WTC11 (cell line): ENCODE data around the gene B3GALT4.

ENCODE experiments used
- FOXP1 ChIP-seq: sonication (generic); formaldehyde crosslinking; IDR thresholded peaks from 2 replicates; pipeline ENCODE4 v1.8.0; 2022; ENCODE audit warnings: missing genetic modification reagents, mild to moderate bottlenecking, moderate library complexity, borderline replicate concordance
- NR2C2 ChIP-seq: sonication (generic); formaldehyde crosslinking; IDR thresholded peaks from 2 replicates; pipeline ENCODE4 v1.8.0; 2022; ENCODE audit warnings: mild to moderate bottlenecking, missing genetic modification reagents
- RORB ChIP-seq: fragments of 250-450 bp; sonication (Bioruptor Pico); IDR thresholded peaks from 2 replicates; pipeline ENCODE4 v1.9.0; 2021; ENCODE audit warnings: mild to moderate bottlenecking
- TCF7 ChIP-seq: sonication (generic); formaldehyde crosslinking; IDR thresholded peaks from 2 replicates; pipeline ENCODE4 v1.8.0; 2022; ENCODE audit warnings: mild to moderate bottlenecking, low read depth, missing genetic modification reagents, moderate library complexity
- ZNF138 ChIP-seq: sonication (generic); formaldehyde crosslinking; conservative IDR thresholded peaks from 2 replicates; pipeline ENCODE4 v1.8.1; 2022; ENCODE audit warnings: mild to moderate bottlenecking, moderate library complexity, missing genetic modification reagents
- ZNF232 ChIP-seq: sonication (generic); formaldehyde crosslinking; IDR thresholded peaks from 2 replicates; pipeline ENCODE4 v1.8.0; 2022; ENCODE audit warnings: mild to moderate bottlenecking, missing genetic modification reagents
- TF ChIP-seq, protein P1 (sequence below): fragments of 200-600 bp; IDR thresholded peaks from 2 replicates; pipeline ENCODE4 v1.8.0; 2022; ENCODE audit warnings: antibody characterized with exemption
- TF ChIP-seq, protein P2 (sequence below): sonication (generic); formaldehyde crosslinking; IDR thresholded peaks from 2 replicates; pipeline ENCODE4 v1.8.1; 2023; ENCODE audit warnings: mild to moderate bottlenecking, missing genetic modification reagents

DNA sequence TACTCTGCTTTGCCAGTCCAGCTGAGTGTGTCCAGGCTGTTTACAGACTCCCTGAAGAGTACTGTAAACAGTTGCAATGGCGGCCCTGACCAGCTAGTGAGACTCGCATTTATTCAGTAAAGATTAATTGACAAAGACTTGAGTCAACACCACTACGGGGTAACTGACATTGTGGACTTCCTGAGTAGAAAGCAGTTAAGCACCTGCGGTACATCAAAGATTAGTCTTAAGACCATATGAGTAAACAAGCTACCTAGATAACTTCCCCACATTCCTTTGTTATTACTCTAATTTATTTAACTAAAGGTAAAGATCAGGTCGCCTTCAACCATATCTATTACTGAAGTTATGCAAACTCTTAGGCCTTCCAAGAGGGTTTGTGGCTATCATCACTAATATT lies 17.9 kb upstream of the B3GALT4 start:
- TF ChIP-seq NR2C2 (CRISPR knock-in tag) (no peak), ZNF138 (CRISPR knock-in tag) (no peak), FOXP1 (CRISPR knock-in tag) (no peak), RORB (no peak), TCF7 (CRISPR knock-in tag) (no peak), ZNF232 (CRISPR knock-in tag) (no peak)
- TF ChIP-seq, protein P1, sequence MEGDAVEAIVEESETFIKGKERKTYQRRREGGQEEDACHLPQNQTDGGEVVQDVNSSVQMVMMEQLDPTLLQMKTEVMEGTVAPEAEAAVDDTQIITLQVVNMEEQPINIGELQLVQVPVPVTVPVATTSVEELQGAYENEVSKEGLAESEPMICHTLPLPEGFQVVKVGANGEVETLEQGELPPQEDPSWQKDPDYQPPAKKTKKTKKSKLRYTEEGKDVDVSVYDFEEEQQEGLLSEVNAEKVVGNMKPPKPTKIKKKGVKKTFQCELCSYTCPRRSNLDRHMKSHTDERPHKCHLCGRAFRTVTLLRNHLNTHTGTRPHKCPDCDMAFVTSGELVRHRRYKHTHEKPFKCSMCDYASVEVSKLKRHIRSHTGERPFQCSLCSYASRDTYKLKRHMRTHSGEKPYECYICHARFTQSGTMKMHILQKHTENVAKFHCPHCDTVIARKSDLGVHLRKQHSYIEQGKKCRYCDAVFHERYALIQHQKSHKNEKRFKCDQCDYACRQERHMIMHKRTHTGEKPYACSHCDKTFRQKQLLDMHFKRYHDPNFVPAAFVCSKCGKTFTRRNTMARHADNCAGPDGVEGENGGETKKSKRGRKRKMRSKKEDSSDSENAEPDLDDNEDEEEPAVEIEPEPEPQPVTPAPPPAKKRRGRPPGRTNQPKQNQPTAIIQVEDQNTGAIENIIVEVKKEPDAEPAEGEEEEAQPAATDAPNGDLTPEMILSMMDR: no peak
- TF ChIP-seq, protein P2, sequence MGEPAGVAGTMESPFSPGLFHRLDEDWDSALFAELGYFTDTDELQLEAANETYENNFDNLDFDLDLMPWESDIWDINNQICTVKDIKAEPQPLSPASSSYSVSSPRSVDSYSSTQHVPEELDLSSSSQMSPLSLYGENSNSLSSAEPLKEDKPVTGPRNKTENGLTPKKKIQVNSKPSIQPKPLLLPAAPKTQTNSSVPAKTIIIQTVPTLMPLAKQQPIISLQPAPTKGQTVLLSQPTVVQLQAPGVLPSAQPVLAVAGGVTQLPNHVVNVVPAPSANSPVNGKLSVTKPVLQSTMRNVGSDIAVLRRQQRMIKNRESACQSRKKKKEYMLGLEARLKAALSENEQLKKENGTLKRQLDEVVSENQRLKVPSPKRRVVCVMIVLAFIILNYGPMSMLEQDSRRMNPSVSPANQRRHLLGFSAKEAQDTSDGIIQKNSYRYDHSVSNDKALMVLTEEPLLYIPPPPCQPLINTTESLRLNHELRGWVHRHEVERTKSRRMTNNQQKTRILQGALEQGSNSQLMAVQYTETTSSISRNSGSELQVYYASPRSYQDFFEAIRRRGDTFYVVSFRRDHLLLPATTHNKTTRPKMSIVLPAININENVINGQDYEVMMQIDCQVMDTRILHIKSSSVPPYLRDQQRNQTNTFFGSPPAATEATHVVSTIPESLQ (CRISPR knock-in tag): no peak
